Liver (tissue), 9 donors: ENCODE measurements around the gene KCNE3. TPM values are rescaled to one million over a fixed set of nuclear protein-coding genes. Genes with fewer than 3 reads are reported as not detected.

Experiments
- DNase-seq: peaks from one replicate; pipeline ENCODE4 v3.0.0-alpha.2; 2017; ENCODE audit warnings: low spot score
- H3K27ac ChIP-seq, 2 donors: one replicate each; pipeline ENCODE4 v1.7.0; 2013; ENCODE audit warnings: inconsistent platforms in 2 of 2, low read length in 2 of 2, control low read depth in 1 of 2, low read depth in 1 of 2, mild to moderate bottlenecking in 1 of 2
- H3K27me3 ChIP-seq, 4 donors: one replicate each; pipeline versions ENCODE4 v1.6.1 to v1.7.0; 2013; ENCODE audit warnings: low read length in 3 of 4, inconsistent platforms in 1 of 4, mild to moderate bottlenecking in 1 of 4, moderate library complexity in 1 of 4; ENCODE audit not compliant: control insufficient read depth in 4 of 4, insufficient read depth in 4 of 4
- H3K36me3 ChIP-seq, 4 donors: one replicate each; pipeline versions ENCODE4 v1.6.1 to v1.7.0; 2013; ENCODE audit warnings: low read length in 3 of 4, mild to moderate bottlenecking in 3 of 4, low read depth in 1 of 4, moderate library complexity in 1 of 4; ENCODE audit not compliant: control insufficient read depth in 4 of 4, insufficient read depth in 3 of 4
- H3K4me1 ChIP-seq, 4 donors: one replicate each; pipeline versions ENCODE4 v1.6.1 to v1.7.0; 2013; ENCODE audit warnings: low read length in 3 of 4, mild to moderate bottlenecking in 3 of 4, moderate library complexity in 1 of 4; ENCODE audit not compliant: control insufficient read depth in 4 of 4, insufficient read depth in 4 of 4
- H3K4me3 ChIP-seq, 3 donors: one replicate each; pipeline versions ENCODE4 v1.6.1 to v1.7.0; 2013; ENCODE audit warnings: low read length in 3 of 3, control low read depth in 1 of 3, low read depth in 1 of 3, mild to moderate bottlenecking in 1 of 3
- H3K9ac ChIP-seq, 2 donors: one replicate each; pipeline ENCODE4 v1.7.0; 2013; ENCODE audit warnings: low read length in 2 of 2, mild to moderate bottlenecking in 2 of 2, moderate library complexity in 2 of 2, control low read depth in 1 of 2, low read depth in 1 of 2
- H3K9me3 ChIP-seq, 4 donors: one replicate each; pipeline versions ENCODE4 v1.6.1 to v1.7.0; 2013; ENCODE audit warnings: low read length in 3 of 4; ENCODE audit not compliant: control insufficient read depth in 4 of 4
- FOXA1 ChIP-seq: IDR thresholded peaks from 2 replicates; pipeline ENCODE4 v1.6.1; 2016; ENCODE audit warnings: antibody characterized with exemption
- FOXA2 ChIP-seq: IDR thresholded peaks from 2 replicates; pipeline ENCODE4 v1.6.1; 2016; ENCODE audit warnings: antibody characterized with exemption
- GABPA ChIP-seq, 2 donors: IDR thresholded peaks in 1 of 2; conservative IDR thresholded peaks in 1 of 2; 2 replicates each; pipeline ENCODE4 v1.6.1; 2016; ENCODE audit warnings: antibody characterized with exemption in 2 of 2, mild to moderate bottlenecking in 1 of 2, moderate library complexity in 1 of 2
- HNF4A ChIP-seq, 2 donors: conservative IDR thresholded peaks; 2 replicates each; pipeline ENCODE4 v1.6.1; 2016; ENCODE audit warnings: antibody characterized with exemption in 2 of 2, mild to moderate bottlenecking in 2 of 2
- JUND ChIP-seq, 2 donors: IDR thresholded peaks; 2 replicates each; pipeline ENCODE4 v1.6.1; 2016; ENCODE audit warnings: antibody characterized with exemption in 2 of 2
- NR2F2 ChIP-seq: IDR thresholded peaks from 2 replicates; pipeline ENCODE4 v1.6.1; 2016; ENCODE audit warnings: antibody characterized with exemption
- RAD21 ChIP-seq, 2 donors: IDR thresholded peaks; 2 replicates each; pipeline ENCODE4 v1.6.1; 2016; ENCODE audit warnings: antibody characterized with exemption in 2 of 2, mild to moderate bottlenecking in 2 of 2
- RXRA ChIP-seq, 2 donors: IDR thresholded peaks; 2 replicates each; pipeline ENCODE4 v1.6.1; 2017 to 2018; ENCODE audit warnings: antibody characterized with exemption in 2 of 2, mild to moderate bottlenecking in 1 of 2
- SP1 ChIP-seq: IDR thresholded peaks from 2 replicates; pipeline ENCODE4 v1.6.1; 2018; ENCODE audit warnings: antibody characterized with exemption, mild to moderate bottlenecking
- YY1 ChIP-seq: IDR thresholded peaks from 2 replicates; pipeline ENCODE4 v1.6.1; 2016; ENCODE audit warnings: antibody characterized with exemption, mild to moderate bottlenecking
- WGBS: extraction: QIAGEN DNeasy Blood & Tissue Kit; methylation state at CpG from one replicate; pipeline ENCODE4 v1.1.7; 2013; 5-methylcytosine and 5-hydroxymethylcytosine counted together
- polyA plus RNA-seq, 2 donors: library from polyadenylated mRNA; stranded (reverse) in 1 of 2; unstranded in 1 of 2; fragments of 200-250 nt in 1 of 2; fragments of >200 nt in 1 of 2; fragmentation: Nextera tagmentation in 1 of 2; extraction: Ambion mirVana in 1 of 2; gene quantifications; one replicate each; pipeline versions ENCODE4 v1.2.1 to v1.2.3, GENCODE V29; 2013 to 2015
- total RNA-seq, 2 donors: library from RNA; depleted of rRNA; stranded (reverse); fragments of >200 nt; gene quantifications; one replicate each; pipeline ENCODE4 v1.2.3, GENCODE V29; 2014
- TF ChIP-seq, protein P1 (sequence below): IDR thresholded peaks from 2 replicates; pipeline ENCODE4 v1.6.1; 2016; ENCODE audit warnings: antibody characterized with exemption
- TF ChIP-seq, protein P2 (sequence below): IDR thresholded peaks from 2 replicates; pipeline ENCODE4 v1.6.1; 2016; ENCODE audit warnings: antibody characterized with exemption
- TF ChIP-seq, protein P3 (sequence below): IDR thresholded peaks from 2 replicates; pipeline ENCODE4 v1.6.1; 2016; ENCODE audit warnings: antibody characterized with exemption
- TF ChIP-seq, protein P4 (sequence below): fragments of 150-350 bp; IDR thresholded peaks from 2 replicates; pipeline ENCODE4 v1.5.1; 2017; ENCODE audit warnings: improper control_type of control experiment, low read depth, low read length; ENCODE audit not compliant: missing input control
- donor health status: healthy.
- donor health status: healthy.
- donor health status: healthy.
- donor health status: healthy.
- donor health status: healthy.

KCNE3 gene
- total and polyA plus RNA-seq, 4 donors = 1.4 to 22.9 (median 3.8) TPM

DNA sequence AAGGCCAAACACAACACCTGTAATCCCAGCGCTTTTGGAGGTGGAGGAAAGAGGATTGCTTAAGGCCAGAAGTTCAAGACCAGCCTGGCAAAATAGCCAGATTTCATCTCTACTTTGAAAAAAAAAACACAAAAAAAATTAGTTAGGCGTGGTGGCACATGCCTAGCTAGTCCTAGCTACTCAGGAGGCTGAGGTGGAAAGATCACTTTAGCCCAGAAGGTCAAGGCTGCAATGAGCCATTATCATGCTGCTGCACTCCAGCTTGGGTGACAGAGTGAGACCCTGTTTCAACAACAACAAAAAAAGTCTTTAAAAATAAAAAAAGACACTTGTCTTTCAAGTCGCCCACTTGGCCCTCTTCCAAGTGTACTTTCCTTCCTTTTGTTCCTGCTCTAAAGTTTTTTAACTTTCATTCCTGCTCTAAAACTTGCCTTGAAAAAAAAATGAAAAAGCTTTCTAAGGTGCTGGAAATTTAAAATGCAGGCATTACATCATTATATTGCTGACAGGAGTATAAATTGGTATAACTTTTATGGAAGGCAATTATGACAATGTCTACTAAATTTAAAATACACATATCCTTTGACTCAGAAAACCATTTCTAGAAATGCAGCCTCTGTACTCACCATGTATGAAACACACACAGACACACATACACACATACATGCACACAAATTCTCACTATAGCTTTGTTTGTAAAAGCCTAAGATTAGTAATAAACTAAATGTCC lies 13.5 kb upstream of the KCNE3 start:
- 62% methylated on average over 3 of the region's 3 CpGs for WGBS
- Histone ChIP-seq H3K4me1 (peaks cover 0 to 2% (median 0%) of the 10 kb centered on the region in 4 donors), H3K36me3 (no peaks in the 10 kb centered on the region), H3K27ac (no peak overlapping the region), H3K9ac (no peak overlapping the region), H3K4me3 (no peak overlapping the region), H3K9me3 (no peaks in the 10 kb centered on the region), H3K27me3 (no peaks in the 10 kb centered on the region)
- no peak for DNase-seq
- TF ChIP-seq, protein P1, sequence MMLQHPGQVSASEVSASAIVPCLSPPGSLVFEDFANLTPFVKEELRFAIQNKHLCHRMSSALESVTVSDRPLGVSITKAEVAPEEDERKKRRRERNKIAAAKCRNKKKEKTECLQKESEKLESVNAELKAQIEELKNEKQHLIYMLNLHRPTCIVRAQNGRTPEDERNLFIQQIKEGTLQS = no peak
- TF ChIP-seq JUND (IDR thresholded peaks at IDR 0.05) = no peak
- no peak for TF ChIP-seq YY1
- no peak for TF ChIP-seq GABPA (IDR thresholded peaks at IDR 0.05 in 1 of 2, conservative IDR thresholded peaks at IDR 0.05 in 1 of 2)
- TF ChIP-seq, protein P2, sequence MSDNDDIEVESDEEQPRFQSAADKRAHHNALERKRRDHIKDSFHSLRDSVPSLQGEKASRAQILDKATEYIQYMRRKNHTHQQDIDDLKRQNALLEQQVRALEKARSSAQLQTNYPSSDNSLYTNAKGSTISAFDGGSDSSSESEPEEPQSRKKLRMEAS = no peak
- no peak for TF ChIP-seq NR2F2
- no peak for TF ChIP-seq SP1
- no peak for TF ChIP-seq HNF4A (conservative IDR thresholded peaks at IDR 0.05)
- TF ChIP-seq RAD21 (IDR thresholded peaks at IDR 0.05) = no peak
- no peak for TF ChIP-seq FOXA1
- TF ChIP-seq FOXA2 = no peak
- no peak for TF ChIP-seq RXRA (IDR thresholded peaks at IDR 0.05)
- TF ChIP-seq, protein P3, sequence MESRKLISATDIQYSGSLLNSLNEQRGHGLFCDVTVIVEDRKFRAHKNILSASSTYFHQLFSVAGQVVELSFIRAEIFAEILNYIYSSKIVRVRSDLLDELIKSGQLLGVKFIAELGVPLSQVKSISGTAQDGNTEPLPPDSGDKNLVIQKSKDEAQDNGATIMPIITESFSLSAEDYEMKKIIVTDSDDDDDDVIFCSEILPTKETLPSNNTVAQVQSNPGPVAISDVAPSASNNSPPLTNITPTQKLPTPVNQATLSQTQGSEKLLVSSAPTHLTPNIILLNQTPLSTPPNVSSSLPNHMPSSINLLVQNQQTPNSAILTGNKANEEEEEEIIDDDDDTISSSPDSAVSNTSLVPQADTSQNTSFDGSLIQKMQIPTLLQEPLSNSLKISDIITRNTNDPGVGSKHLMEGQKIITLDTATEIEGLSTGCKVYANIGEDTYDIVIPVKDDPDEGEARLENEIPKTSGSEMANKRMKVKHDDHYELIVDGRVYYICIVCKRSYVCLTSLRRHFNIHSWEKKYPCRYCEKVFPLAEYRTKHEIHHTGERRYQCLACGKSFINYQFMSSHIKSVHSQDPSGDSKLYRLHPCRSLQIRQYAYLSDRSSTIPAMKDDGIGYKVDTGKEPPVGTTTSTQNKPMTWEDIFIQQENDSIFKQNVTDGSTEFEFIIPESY = no peak

DNA sequence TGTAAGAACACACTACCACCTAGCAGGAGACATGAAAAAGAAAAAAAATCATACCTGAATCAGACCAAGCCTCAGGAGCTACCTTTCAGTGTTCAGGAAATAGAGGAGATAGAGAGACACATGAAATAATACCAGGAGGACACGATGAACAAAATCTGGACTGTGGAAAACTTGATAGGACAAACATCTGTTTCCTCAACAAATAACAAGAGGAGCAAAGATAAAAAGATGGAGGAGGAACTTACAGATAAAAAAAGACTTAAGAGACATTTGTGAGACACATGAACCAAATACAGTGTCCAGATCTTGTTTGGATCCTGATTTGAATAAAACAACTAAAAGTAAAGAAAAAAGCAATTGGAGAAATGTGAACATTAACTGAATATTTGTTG lies 12.4 kb upstream of the KCNE3 start:
- no peak for DNase-seq
- Histone ChIP-seq H3K4me3 (no peak overlapping the region), H3K4me1 (peaks cover 0 to 2% (median 0%) of the 10 kb centered on the region in 4 donors), H3K27me3 (no peaks in the 10 kb centered on the region), H3K36me3 (no peaks in the 10 kb centered on the region), H3K27ac (no peak overlapping the region), H3K9me3 (no peaks in the 10 kb centered on the region), H3K9ac (no peak overlapping the region)
- WGBS = 53% methylated on average over 1 of the region's 1 CpG
- TF ChIP-seq YY1 = no peak
- TF ChIP-seq JUND (IDR thresholded peaks at IDR 0.05) = no peak
- TF ChIP-seq, protein P3 = no peak
- TF ChIP-seq RXRA (IDR thresholded peaks at IDR 0.05) = no peak
- no peak for TF ChIP-seq FOXA2
- TF ChIP-seq, protein P4, sequence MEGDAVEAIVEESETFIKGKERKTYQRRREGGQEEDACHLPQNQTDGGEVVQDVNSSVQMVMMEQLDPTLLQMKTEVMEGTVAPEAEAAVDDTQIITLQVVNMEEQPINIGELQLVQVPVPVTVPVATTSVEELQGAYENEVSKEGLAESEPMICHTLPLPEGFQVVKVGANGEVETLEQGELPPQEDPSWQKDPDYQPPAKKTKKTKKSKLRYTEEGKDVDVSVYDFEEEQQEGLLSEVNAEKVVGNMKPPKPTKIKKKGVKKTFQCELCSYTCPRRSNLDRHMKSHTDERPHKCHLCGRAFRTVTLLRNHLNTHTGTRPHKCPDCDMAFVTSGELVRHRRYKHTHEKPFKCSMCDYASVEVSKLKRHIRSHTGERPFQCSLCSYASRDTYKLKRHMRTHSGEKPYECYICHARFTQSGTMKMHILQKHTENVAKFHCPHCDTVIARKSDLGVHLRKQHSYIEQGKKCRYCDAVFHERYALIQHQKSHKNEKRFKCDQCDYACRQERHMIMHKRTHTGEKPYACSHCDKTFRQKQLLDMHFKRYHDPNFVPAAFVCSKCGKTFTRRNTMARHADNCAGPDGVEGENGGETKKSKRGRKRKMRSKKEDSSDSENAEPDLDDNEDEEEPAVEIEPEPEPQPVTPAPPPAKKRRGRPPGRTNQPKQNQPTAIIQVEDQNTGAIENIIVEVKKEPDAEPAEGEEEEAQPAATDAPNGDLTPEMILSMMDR = no peak
- no peak for TF ChIP-seq GABPA (IDR thresholded peaks at IDR 0.05 in 1 of 2, conservative IDR thresholded peaks at IDR 0.05 in 1 of 2)
